NCI-H345 treated with DMSO at 0.1 percent for 48 hours (cell line): ENCODE measurements around the gene MCL1.

Experiments
- DNase-seq: peaks from one replicate; lab custom pipeline; 2025; ENCODE audit not compliant: unreplicated experiment; lab: John Stamatoyannopoulos, UW

MCL1 gene

GRCh38 chr1:150544204-150544603 lies 35.2 kb downstream of the MCL1 start:
- DNase-seq: peak; percentile 64

GRCh38 chr1:150543500-150544143 lies 35.8 kb downstream of the MCL1 start:
- DNase-seq: peak; percentile 93

GRCh38 chr1:150537732-150538684 lies 41.4 kb downstream of the MCL1 start:
- no peak for DNase-seq

DNA sequence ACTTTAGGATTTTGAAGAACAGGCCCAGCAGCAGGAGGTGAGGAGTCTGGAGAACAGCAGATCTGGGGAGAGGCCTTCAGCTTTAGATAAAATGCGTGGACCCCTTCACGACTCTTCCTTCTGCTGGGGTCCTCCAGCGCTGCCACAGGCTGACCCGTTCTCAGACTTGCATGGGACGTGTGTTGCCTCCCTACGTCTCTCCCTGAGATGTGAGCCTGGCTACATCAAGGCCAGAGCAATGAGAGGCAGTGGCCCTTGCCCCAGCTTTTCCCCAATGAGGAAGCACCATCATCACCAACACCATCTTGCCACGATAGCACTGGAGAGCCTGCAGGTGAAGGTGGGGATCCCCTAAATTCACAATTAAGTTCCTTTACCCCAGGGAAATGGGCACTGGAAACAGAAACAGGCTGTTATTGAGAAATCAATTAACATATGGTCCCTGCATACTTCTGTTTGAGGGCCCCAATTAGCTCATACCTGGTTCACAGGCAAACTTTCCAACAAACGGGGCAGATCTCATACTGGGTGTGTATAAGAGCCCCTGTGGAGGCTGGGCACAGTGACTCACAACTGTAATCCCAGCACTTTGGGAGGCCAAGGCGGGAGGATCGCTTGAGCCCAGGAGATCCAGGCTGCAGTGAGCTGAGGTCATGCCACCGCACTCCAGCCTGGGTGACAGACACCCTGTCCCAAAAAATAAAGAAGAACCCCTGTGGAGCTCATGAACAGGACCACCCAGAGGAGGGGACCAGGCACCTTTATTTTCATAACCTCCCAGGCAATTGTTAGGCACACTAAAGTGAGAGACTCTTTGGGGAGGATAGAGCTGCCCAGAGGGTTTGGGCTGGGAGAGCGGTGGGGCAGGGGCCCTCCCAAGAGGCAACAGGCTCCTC lies 42.3 kb downstream of the MCL1 start:
- DNase-seq: no peak

DNA sequence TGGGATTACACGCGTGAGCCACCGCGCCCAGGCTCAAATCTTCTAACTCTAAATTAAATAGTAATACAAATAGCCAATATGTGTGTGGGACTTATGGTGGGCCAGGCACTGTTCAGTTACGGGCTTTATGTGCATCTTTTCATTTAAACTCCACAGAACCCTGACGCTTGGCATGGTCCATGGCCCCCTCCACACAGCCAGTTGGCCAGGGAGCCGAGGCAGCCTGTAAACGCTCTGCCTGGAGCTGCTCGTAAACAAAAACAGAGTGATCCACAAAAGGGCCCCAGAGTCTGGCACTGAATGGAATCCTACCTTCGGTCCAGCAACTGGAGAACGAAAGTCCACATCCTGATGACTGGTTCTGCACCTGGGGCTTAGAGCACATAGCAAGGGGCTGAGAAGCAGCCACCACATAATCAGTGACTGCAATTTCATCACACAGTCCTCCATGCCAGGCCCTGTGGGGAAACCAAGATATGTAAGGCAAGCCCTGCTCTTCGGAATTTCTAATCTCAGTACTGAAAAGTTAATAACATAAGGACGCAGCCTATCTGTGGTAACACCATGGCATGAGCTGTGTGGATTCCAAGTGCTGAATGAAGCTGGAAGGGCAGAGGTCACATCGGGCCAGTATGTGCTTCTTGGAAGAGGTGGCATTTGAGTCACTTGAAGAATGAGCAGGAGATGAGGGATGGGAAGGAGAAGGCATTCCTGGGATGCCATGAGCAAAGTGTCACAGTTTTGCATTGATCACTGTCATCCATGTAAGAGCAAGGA lies 43.7 kb downstream of the MCL1 start:
- no peak for DNase-seq

- DNase-seq: no peak
Measured at GRCh38 chr1:150534002-150534401, 45.4 kb downstream of the MCL1 start.

- DNase-seq: no peak
Measured at GRCh38 chr1:150532860-150533259, 46.5 kb downstream of the MCL1 start.

DNA sequence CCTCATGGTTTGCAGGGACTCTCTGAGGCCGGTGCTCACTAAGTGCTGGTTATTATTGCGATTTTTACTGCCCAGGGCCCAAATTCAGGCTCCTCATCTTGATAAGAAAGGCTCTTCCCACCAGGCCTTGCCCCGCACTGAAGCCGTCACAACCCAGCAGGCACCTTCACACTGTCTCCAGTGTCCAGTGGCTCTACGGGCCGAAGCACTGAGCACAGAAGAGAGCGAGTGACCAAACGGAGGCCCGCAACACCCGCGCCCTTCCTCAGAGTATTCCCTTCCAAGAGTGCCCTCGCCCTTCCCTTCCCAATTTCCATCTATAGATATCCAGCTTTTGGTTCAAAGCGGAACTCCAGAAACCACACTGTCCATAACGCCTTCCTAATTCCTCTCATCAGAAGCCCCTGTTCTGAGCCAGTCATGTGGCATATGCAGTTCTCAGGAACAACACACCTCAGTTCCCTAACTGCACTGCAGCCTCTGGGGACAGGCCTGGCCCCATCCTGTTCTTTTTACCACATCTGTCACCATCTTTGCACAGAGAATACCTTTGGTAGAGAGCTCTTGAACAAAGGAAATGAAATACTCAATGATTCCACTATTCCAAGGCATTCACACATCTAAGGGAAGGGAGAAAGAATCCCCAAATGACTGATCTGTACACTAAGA lies 48.8 kb downstream of the MCL1 start:
- no peak for DNase-seq

DNA sequence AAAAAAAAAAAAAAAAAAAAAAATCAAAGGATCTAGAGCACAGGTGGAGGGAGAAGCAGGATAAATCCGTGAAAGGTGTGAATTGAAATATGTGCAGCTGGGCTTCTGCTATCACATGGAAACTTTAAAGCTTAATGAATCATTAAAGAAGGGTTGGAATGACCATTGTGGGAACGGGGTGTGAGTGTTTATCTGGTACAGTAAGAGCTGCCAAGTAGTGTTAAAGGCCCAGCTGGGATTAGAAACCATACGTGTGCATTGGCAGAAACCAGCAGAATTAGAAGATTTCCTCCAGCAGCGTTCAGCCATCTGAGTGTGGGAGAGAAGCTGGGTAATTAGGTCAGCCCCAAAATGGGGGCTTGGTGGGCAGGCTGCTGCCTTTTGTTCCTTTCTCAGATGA lies 50.4 kb downstream of the MCL1 start:
- no peak for DNase-seq

DNA sequence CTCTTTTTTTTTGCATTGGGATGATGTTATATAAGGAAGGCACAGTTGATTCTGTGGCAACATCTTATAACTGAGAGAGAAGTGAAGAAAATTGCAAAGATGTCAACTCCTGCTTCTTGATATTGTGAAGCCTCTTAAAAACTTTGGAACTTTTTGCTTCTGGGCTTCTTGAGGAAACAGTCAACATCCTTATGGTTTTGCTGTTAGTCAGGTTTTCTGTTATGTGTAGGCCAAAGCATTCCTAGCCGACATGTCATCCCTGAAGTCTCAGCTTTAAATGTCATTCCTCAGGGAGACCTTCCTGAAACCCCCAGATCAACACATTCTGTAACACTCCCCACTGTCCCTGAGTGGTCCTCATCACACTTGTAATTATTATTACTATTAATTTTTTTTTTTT lies 51.2 kb downstream of the MCL1 start:
- no peak for DNase-seq

GRCh38 chr1:150525348-150525747 lies 54.1 kb downstream of the MCL1 start:
- no peak for DNase-seq
